WTC11 (cell line): ENCODE measurements around the gene PHAX. TPM values are rescaled to one million over a fixed set of nuclear protein-coding genes. Genes with fewer than 3 reads are reported as not detected.

Source experiments
- ARID4B ChIP-seq: sonication (generic); formaldehyde crosslinking; IDR thresholded peaks from 2 replicates; pipeline ENCODE4 v1.8.0; 2023; ENCODE audit warnings: missing genetic modification reagents, mild to moderate bottlenecking, borderline replicate concordance
- CDX4 ChIP-seq: fragments of 250-450 bp; sonication (Bioruptor Pico); IDR thresholded peaks from 2 replicates; pipeline ENCODE4 v1.9.0; 2021; ENCODE audit warnings: moderate library complexity, mild to moderate bottlenecking, inconsistent platforms, borderline replicate concordance
- CREB1 ChIP-seq: sonication (generic); formaldehyde crosslinking; IDR thresholded peaks from 2 replicates; pipeline ENCODE4 v1.8.0; 2023; ENCODE audit warnings: mild to moderate bottlenecking, missing genetic modification reagents
- E2F5 ChIP-seq: sonication (generic); formaldehyde crosslinking; IDR thresholded peaks from 2 replicates; pipeline ENCODE4 v1.8.1; 2022; ENCODE audit warnings: mild to moderate bottlenecking, moderate library complexity, missing genetic modification reagents
- ESRRA ChIP-seq: sonication (generic); formaldehyde crosslinking; IDR thresholded peaks from 2 replicates; pipeline ENCODE4 v1.8.1; 2022; ENCODE audit warnings: mild to moderate bottlenecking, missing genetic modification reagents, borderline replicate concordance
- FOXP4 ChIP-seq: sonication (generic); formaldehyde crosslinking; IDR thresholded peaks from 2 replicates; pipeline ENCODE4 v1.8.0; 2022; ENCODE audit warnings: mild to moderate bottlenecking, missing genetic modification reagents
- GTF2I ChIP-seq: fragments of 250-450 bp; sonication (Bioruptor Pico); conservative IDR thresholded peaks from 2 replicates; pipeline ENCODE4 v1.4.0; 2021; ENCODE audit warnings: mild to moderate bottlenecking
- NFATC4 ChIP-seq: fragments of 250-450 bp; sonication (Bioruptor Pico); IDR thresholded peaks from 2 replicates; pipeline ENCODE4 v1.9.0; 2021; ENCODE audit warnings: mild to moderate bottlenecking
- NR3C1 ChIP-seq: sonication (generic); formaldehyde crosslinking; conservative IDR thresholded peaks from 2 replicates; pipeline ENCODE4 v1.8.1; 2023; ENCODE audit warnings: low read depth, mild to moderate bottlenecking, missing genetic modification reagents
- PRRX2 ChIP-seq: fragments of 250-450 bp; sonication (Bioruptor Pico); IDR thresholded peaks from 2 replicates; pipeline ENCODE4 v1.8.0; 2021; ENCODE audit warnings: mild to moderate bottlenecking
- ZBTB21 ChIP-seq: sonication (generic); formaldehyde crosslinking; IDR thresholded peaks from 2 replicates; pipeline ENCODE4 v1.8.1; 2023; ENCODE audit warnings: mild to moderate bottlenecking, missing genetic modification reagents, borderline replicate concordance
- ZNF263 ChIP-seq: sonication (generic); formaldehyde crosslinking; IDR thresholded peaks from 2 replicates; pipeline ENCODE4 v1.8.1; 2022; ENCODE audit warnings: low read depth, mild to moderate bottlenecking, moderate library complexity, missing genetic modification reagents
- ZNF281 ChIP-seq: sonication (generic); formaldehyde crosslinking; IDR thresholded peaks from 2 replicates; pipeline ENCODE4 v1.8.0; 2023; ENCODE audit warnings: mild to moderate bottlenecking, missing genetic modification reagents
- ZNF317 ChIP-seq: sonication (generic); formaldehyde crosslinking; IDR thresholded peaks from 2 replicates; pipeline ENCODE4 v1.8.1; 2023; ENCODE audit warnings: low read depth, mild to moderate bottlenecking, moderate library complexity, missing genetic modification reagents, borderline replicate concordance
- ZNF396 ChIP-seq: fragments of 250-450 bp; sonication (Bioruptor Pico); IDR thresholded peaks from 2 replicates; pipeline ENCODE4 v1.8.0; 2021; ENCODE audit warnings: mild to moderate bottlenecking, moderate library complexity, borderline replicate concordance
- total RNA-seq: library from RNA; stranded (reverse); gene quantifications from 3 replicates; pipeline ENCODE4 v1.2.3, GENCODE V29; 2021

Gene PHAX
- total RNA-seq, 1 experiment from 2014 or later = 58.2 TPM

- TF ChIP-seq ZNF396 = no peak
- no peak for TF ChIP-seq ZBTB21
- no peak; the same call in none of the 2 replicates for TF ChIP-seq FOXP4 (CRISPR knock-in tag)
- no peak for TF ChIP-seq NFATC4 (CRISPR knock-in tag)
- no peak for TF ChIP-seq PRRX2
- TF ChIP-seq E2F5 (CRISPR knock-in tag) = 0 out of 2 replicates have a peak, but pooled peaks have one; percentile 57
- no peak for TF ChIP-seq CREB1
- no peak for TF ChIP-seq ZNF281
- no peak for TF ChIP-seq ZNF263
- TF ChIP-seq CDX4 = no peak
- no peak for TF ChIP-seq ESRRA (CRISPR knock-in tag)
- no peak for TF ChIP-seq ZNF317 (CRISPR knock-in tag)
- no peak for TF ChIP-seq GTF2I (CRISPR knock-in tag)
- peak; percentile 33; the same call in 1 of the 2 replicates for TF ChIP-seq ARID4B (CRISPR knock-in tag)
- no peak for TF ChIP-seq NR3C1 (CRISPR knock-in tag)
These were observed 5.8 kb upstream of the PHAX start, which contains the start of gene ALDH7A1 (continued) for GRCh38 chr5:126594748-126595485.
